Neural cell (in vitro differentiated cells): ENCODE data around the gene INTS4. TPM values are rescaled to one million over a fixed set of nuclear protein-coding genes. Genes with fewer than 3 reads are reported as not detected.

Source experiments
- H2AFZ ChIP-seq: fragments of 200-600, 300-800 bp; sonication (generic), shearing (Covaris generic); 2 replicates; pipeline ENCODE4 v1.6.0; 2014; ENCODE audit warnings: low read depth, mild to moderate bottlenecking, antibody characterized with exemption, low read length, moderate library complexity
- H3F3A ChIP-seq: fragments of 200-600 bp; shearing (Covaris generic); 2 replicates; pipeline ENCODE4 v1.6.1; 2016; ENCODE audit warnings: mild to moderate bottlenecking, moderate library complexity, mixed read lengths, antibody characterized with exemption, low read length; ENCODE audit not compliant: insufficient read depth, poor library complexity, severe bottlenecking
- H3K27ac ChIP-seq: fragments of 200-600, 300-800 bp; sonication (generic), shearing (Covaris generic); 2 replicates; pipeline ENCODE4 v1.5.1; 2014; ENCODE audit warnings: mild to moderate bottlenecking, low read length, moderate library complexity
- H3K27me3 ChIP-seq: fragments of 300-800, 200-600 bp; sonication (generic), shearing (Covaris generic); 2 replicates; pipeline ENCODE4 v1.6.0; 2014; ENCODE audit warnings: mild to moderate bottlenecking, low read depth, low read length, moderate library complexity; ENCODE audit not compliant: insufficient read depth
- H3K36me3 ChIP-seq: fragments of 300-800, 200-600 bp; sonication (generic), shearing (Covaris generic); 2 replicates; pipeline ENCODE4 v1.5.1; 2014; ENCODE audit warnings: mild to moderate bottlenecking, antibody characterized with exemption, low read length, moderate library complexity; ENCODE audit not compliant: insufficient read depth
- H3K4me2 ChIP-seq: fragments of 300-800, 200-600 bp; sonication (generic), shearing (Covaris generic); 2 replicates; pipeline ENCODE4 v1.6.0; 2014; ENCODE audit warnings: mild to moderate bottlenecking, low read length
- H3K4me3 ChIP-seq: fragments of 300-800, 200-600 bp; sonication (generic), shearing (Covaris generic); 2 replicates; pipeline ENCODE4 v1.5.1; 2014; ENCODE audit warnings: mild to moderate bottlenecking, low read length, moderate library complexity
- H3K79me2 ChIP-seq: fragments of 200-600 bp; shearing (Covaris generic); replicated peaks from 2 replicates; pipeline ENCODE4 v1.6.0; 2014; ENCODE audit warnings: mild to moderate bottlenecking, low read length, moderate library complexity; ENCODE audit not compliant: insufficient read depth
- H3K9ac ChIP-seq: fragments of 300-800, 200-600 bp; sonication (generic), shearing (Covaris generic); 2 replicates; pipeline ENCODE4 v1.6.1; 2016; ENCODE audit warnings: mild to moderate bottlenecking, low read length, mixed read lengths
- H3K9me2 ChIP-seq: fragments of 200-600 bp; shearing (Covaris generic); 2 replicates; pipeline ENCODE4 v1.6.1; 2016; ENCODE audit warnings: mild to moderate bottlenecking, low read length, mixed read lengths; ENCODE audit not compliant: insufficient read depth
- H3K9me3 ChIP-seq: fragments of 200-600, 300-800 bp; sonication (generic), shearing (Covaris generic); 2 replicates; pipeline ENCODE4 v1.6.1; 2016; ENCODE audit warnings: mild to moderate bottlenecking, mixed run types, low read length, moderate library complexity, mixed read lengths
- H4K20me1 ChIP-seq: fragments of 200-600 bp; shearing (Covaris generic); 2 replicates; pipeline ENCODE4 v1.6.1; 2016; ENCODE audit warnings: mild to moderate bottlenecking, mixed run types; ENCODE audit not compliant: insufficient read depth
- CTCF ChIP-seq: fragments of 450-650 bp; IDR thresholded peaks from 2 replicates; pipeline ENCODE4 v1.5.1; 2014; ENCODE audit warnings: antibody characterized with exemption, mild to moderate bottlenecking, moderate library complexity; ENCODE audit not compliant: poor library complexity, severe bottlenecking
- EP300 ChIP-seq: fragments of 450-650 bp; conservative IDR thresholded peaks from 2 replicates; pipeline ENCODE4 v1.6.1; 2014; ENCODE audit warnings: antibody characterized with exemption, mild to moderate bottlenecking, moderate library complexity; ENCODE audit not compliant: poor library complexity, severe bottlenecking
- EZH2 ChIP-seq: fragments of 200-600, 300-800 bp; shearing (Covaris generic), sonication (generic); IDR thresholded peaks from 2 replicates; pipeline ENCODE4 v1.6.1; 2014; ENCODE audit warnings: antibody characterized with exemption, low read length, borderline replicate concordance, mild to moderate bottlenecking; ENCODE audit not compliant: insufficient read depth, poor library complexity, severe bottlenecking
- MXI1 ChIP-seq: fragments of 450-650 bp; conservative IDR thresholded peaks from 2 replicates; pipeline ENCODE4 v1.6.1; 2014; ENCODE audit warnings: antibody characterized with exemption, mild to moderate bottlenecking; ENCODE audit not compliant: poor library complexity, severe bottlenecking
- POLR2AphosphoS5 ChIP-seq: IDR thresholded peaks from 2 replicates; pipeline ENCODE4 v1.6.1; 2012
- RAD21 ChIP-seq: fragments of 450-650 bp; conservative IDR thresholded peaks from 2 replicates; pipeline ENCODE4 v1.6.1; 2014; ENCODE audit warnings: antibody characterized with exemption, mild to moderate bottlenecking, moderate library complexity
- REST ChIP-seq: IDR thresholded peaks from 2 replicates; pipeline ENCODE4 v1.6.1; 2012; ENCODE audit warnings: borderline replicate concordance
- SMC3 ChIP-seq: fragments of 450-650 bp; conservative IDR thresholded peaks from 2 replicates; pipeline ENCODE4 v1.6.1; 2014; ENCODE audit warnings: antibody characterized with exemption, mild to moderate bottlenecking, moderate library complexity; ENCODE audit not compliant: poor library complexity
- TAF1 ChIP-seq: IDR thresholded peaks from 2 replicates; pipeline ENCODE4 v1.6.1; 2012; ENCODE audit warnings: low read depth
- polyA plus RNA-seq: library from polyadenylated mRNA; depleted of rRNA; stranded (reverse); fragments of >200 nt; gene quantifications from 2 replicates; pipeline ENCODE4 v1.2.3, GENCODE V29; 2014

The INTS4 gene
- polyA plus RNA-seq, 1 donor from 2014 or later, result 34.5 TPM

DNA sequence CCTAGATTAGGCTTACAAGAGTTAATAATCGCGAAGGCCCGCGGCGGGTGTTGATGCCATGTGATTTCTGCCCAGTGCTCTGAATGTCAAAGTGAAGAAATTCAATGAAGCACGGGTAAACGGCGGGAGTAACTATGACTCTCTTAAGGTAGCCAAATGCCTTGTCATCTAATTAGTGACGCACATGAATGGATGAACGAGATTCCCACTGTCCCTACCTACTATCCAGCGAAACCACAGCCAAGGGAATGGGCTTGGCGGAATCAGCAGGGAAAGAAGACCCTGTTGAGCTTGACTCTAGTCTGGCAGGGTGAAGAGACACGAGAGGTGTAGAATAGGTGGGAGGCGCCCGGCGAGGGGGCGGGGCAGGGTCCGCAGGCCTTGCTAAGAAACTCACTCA, 108.1 kb downstream of the INTS4 start:
- no peak overlapping the region for H3K27ac ChIP-seq
- no peak overlapping the region for H3K4me2 ChIP-seq
- H2AFZ ChIP-seq, result no peak overlapping the region
- no peaks in the 10 kb centered on the region for H3K9me2 ChIP-seq
- H4K20me1 ChIP-seq, result no peaks in the 10 kb centered on the region
- no peaks in the 10 kb centered on the region for H3F3A ChIP-seq
- no peaks in the 10 kb centered on the region for H3K79me2 ChIP-seq
- no peaks in the 10 kb centered on the region for H3K9me3 ChIP-seq
- TF ChIP-seq RAD21, result no peak
- no peak for TF ChIP-seq TAF1
- no peaks in the 10 kb centered on the region for H3K36me3 ChIP-seq
- no peaks in the 10 kb centered on the region for H3K27me3 ChIP-seq
- H3K9ac ChIP-seq, result no peak overlapping the region
- H3K4me3 ChIP-seq, result no peak overlapping the region

GRCh38 chr11:77884829-77885190, 109.7 kb downstream of the INTS4 start:
- Histone ChIP-seq H3F3A (no peaks in the 10 kb centered on the region), H3K9me3 (no peaks in the 10 kb centered on the region), H2AFZ (no peak overlapping the region), H3K9ac (no peak overlapping the region), H3K9me2 (no peaks in the 10 kb centered on the region), H3K27me3 (no peaks in the 10 kb centered on the region), H4K20me1 (no peaks in the 10 kb centered on the region), H3K27ac (no peak overlapping the region), H3K4me3 (no peak overlapping the region), H3K36me3 (no peaks in the 10 kb centered on the region), H3K79me2 (no peaks in the 10 kb centered on the region), H3K4me2 (no peak overlapping the region)
- TF ChIP-seq RAD21, result no peak
- no peak for TF ChIP-seq POLR2AphosphoS5

- Histone ChIP-seq H3K4me2 (no peak overlapping the region), H3K79me2 (no peaks in the 10 kb centered on the region), H3K27me3 (no peaks in the 10 kb centered on the region), H3K9me2 (no peaks in the 10 kb centered on the region), H3K36me3 (no peaks in the 10 kb centered on the region), H4K20me1 (no peaks in the 10 kb centered on the region), H3K9me3 (no peaks in the 10 kb centered on the region), H3K27ac (no peak overlapping the region), H3K4me3 (no peak overlapping the region), H3K9ac (no peak overlapping the region), H2AFZ (no peak overlapping the region), H3F3A (no peaks in the 10 kb centered on the region)
- TF ChIP-seq RAD21 (no peak), EZH2 (no peak), CTCF (no peak)
These were observed 110.2 kb downstream of the INTS4 start for GRCh38 chr11:77884186-77884828.

DNA sequence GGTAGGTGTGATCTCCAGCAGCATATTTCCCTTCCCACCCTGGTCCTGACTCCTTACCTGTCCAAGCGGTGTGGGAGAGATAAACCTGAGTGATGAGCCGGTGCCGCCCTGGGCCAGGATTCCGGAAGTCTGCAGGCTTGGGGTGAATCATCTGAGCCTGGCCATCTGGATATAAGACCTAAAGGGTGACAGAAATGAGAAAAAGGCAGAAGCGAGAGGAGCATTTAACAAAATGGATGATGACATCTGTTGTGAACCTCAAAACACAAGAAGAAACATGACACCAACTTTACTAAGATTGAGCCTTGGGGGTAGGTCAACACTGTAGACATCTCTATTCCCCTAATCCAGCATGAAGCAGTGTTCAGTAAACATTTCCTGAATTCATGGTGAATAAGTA, 110.7 kb downstream of the INTS4 start:
- Histone ChIP-seq H3K27me3 (no peaks in the 10 kb centered on the region), H3K79me2 (no peaks in the 10 kb centered on the region), H2AFZ (no peak overlapping the region), H3K9me3 (no peaks in the 10 kb centered on the region), H3K36me3 (no peaks in the 10 kb centered on the region), H3K9ac (no peak overlapping the region), H3K9me2 (no peaks in the 10 kb centered on the region), H4K20me1 (no peaks in the 10 kb centered on the region), H3K4me2 (no peak overlapping the region), H3K4me3 (no peak overlapping the region), H3F3A (no peaks in the 10 kb centered on the region), H3K27ac (no peak overlapping the region)
- TF ChIP-seq SMC3 (no peak), RAD21 (no peak), EP300 (no peak), REST (no peak), EZH2 (no peak), CTCF (no peak), MXI1 (no peak), POLR2AphosphoS5 (no peak), TAF1 (no peak)
